Astrocyte (in vitro differentiated cells and primary cell): Measurements from ENCODE around the gene NUMB.

Experiments
- CTCF ChIP-seq: IDR thresholded peaks from 2 replicates; pipeline ENCODE4 v1.5.1; 2011; ENCODE audit warnings: low read depth, mild to moderate bottlenecking, inconsistent platforms, low read length, moderate library complexity; ENCODE audit not compliant: insufficient read depth
- EZH2 ChIP-seq: IDR thresholded peaks from 2 replicates; pipeline ENCODE4 v1.6.1; 2012; ENCODE audit warnings: mild to moderate bottlenecking, low read length, inconsistent platforms; ENCODE audit not compliant: insufficient read depth

- TF ChIP-seq CTCF (no peak), EZH2 (no peak)
These were observed 17.1 kb downstream of the NUMB start for GRCh38 chr14:73441286-73441685.
